GM21381 (cell line): ENCODE measurements around the gene NEXN.
"Not testable (repeated sequence)": the region's sequence is repeated elsewhere in the genome, so short reads cannot be mapped to it uniquely, and the experiment has no call there.

Experiments used
- ATAC-seq: cut with Tn5 transposase; IDR thresholded peaks from one replicate; pipeline ENCODE4 v1.9.1; 2021; ENCODE audit warnings: mild to moderate bottlenecking, moderate library complexity; ENCODE audit not compliant: unreplicated experiment

The NEXN gene

GRCh38 chr1:77958391-77958790, 70.0 kb downstream of the NEXN start:
- ATAC-seq: no peak

GRCh38 chr1:77958850-77959249, 70.4 kb downstream of the NEXN start:
- ATAC-seq: no peak

- ATAC-seq: no peak
Observed at GRCh38 chr1:77961392-77961791, 73.0 kb downstream of the NEXN start.

- no peak for ATAC-seq
Observed at GRCh38 chr1:77966291-77966690, 77.9 kb downstream of the NEXN start.

GRCh38 chr1:77970192-77970591, 81.8 kb downstream of the NEXN start:
- no peak for ATAC-seq

GRCh38 chr1:77972080-77972479, 83.7 kb downstream of the NEXN start:
- no peak for ATAC-seq

- no peak for ATAC-seq
Observed at GRCh38 chr1:77975386-77975785, 87.0 kb downstream of the NEXN start.

- ATAC-seq: no peak
Observed at GRCh38 chr1:77975907-77976306, 87.5 kb downstream of the NEXN start.

- no peak for ATAC-seq
Observed at GRCh38 chr1:77976433-77977076, 88.1 kb downstream of the NEXN start.

GRCh38 chr1:77977989-77978292, 89.5 kb downstream of the NEXN start:
- ATAC-seq: no peak

- ATAC-seq: peak; percentile 71
Observed at GRCh38 chr1:77978293-77978968, 90.0 kb downstream of the NEXN start.

GRCh38 chr1:77978969-77979876, 90.8 kb downstream of the NEXN start, which contains the start of gene FUBP1:
TSS of gene FUBP1 (minus strand) at chr1:77979072. CDS start at chr1:77979004, 68 bp downstream.
- ATAC-seq: peak; percentile 72

GRCh38 chr1:77983352-77983996, 95.0 kb downstream of the NEXN start:
- ATAC-seq: not testable (repeated sequence)

GRCh38 chr1:77983997-77984355, 95.6 kb downstream of the NEXN start:
- no peak for ATAC-seq

GRCh38 chr1:77984629-77985028, 96.2 kb downstream of the NEXN start:
- no peak for ATAC-seq

- no peak for ATAC-seq
Observed at GRCh38 chr1:77986810-77987209, 98.4 kb downstream of the NEXN start.

- no peak for ATAC-seq
Observed at GRCh38 chr1:77987919-77988318, 99.5 kb downstream of the NEXN start.

- ATAC-seq: no peak
Observed at GRCh38 chr1:77989744-77990143, 101.3 kb downstream of the NEXN start.

GRCh38 chr1:77990629-77991204, 102.3 kb downstream of the NEXN start:
- no peak for ATAC-seq

GRCh38 chr1:77991638-77992037, 103.2 kb downstream of the NEXN start:
- ATAC-seq: no peak
